Stimulated activated naive CD8-positive, alpha-beta T cell treated with anti-CD3 and anti-CD28 coated beads, Interleukin-15, Interleukin-2, amounts not matched to agents 100 U/mL and 50 U/mL, for 24 hours (primary cell): ENCODE measurements around the gene SCN4A.

Experiments used
- ATAC-seq: fragments of 150-1000 bp; cut with Tn5 transposase; one replicate; pipeline ENCODE4 v1.10.0; 2021
- DNase-seq: peaks from one replicate; pipeline ENCODE4 v3.0.0; 2021

The SCN4A gene

DNA sequence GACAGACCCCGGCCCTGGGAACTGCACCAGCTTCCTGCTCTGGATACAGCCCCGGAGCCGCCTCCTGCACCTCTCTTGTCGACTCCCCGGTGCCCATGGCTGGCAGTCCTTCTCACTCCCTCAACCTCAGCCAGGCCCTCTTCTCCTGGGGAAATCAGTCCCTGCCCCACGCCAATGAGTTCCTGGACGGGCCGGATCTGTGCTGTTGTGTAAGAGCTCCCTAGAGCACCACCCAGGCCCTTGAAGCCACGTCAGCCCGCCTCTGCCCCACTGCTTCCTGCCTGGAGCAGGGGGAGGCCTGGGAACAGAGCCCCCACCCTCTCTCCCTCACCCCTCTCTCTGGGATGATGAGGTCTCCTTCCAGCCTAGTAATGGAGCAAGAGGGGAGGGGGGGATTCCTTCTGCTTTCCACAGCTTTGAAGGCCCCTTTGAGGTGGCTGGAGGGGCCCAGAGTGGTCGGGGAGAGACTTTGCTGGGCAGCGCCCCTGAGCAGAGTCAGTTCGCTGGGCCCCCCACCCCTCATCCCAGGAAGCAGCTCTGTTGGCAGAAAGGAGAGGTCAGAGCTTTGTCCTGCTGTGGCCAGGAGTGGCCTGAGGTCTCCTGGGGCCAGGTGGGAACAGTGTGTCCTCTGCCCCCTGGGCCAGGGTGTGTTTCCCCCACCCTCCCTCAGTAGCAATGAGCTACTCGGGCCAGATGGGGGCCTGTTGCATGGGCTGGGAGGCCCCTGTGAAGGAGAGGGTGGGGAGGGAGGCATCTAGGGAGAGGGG, 29.2 kb upstream of the SCN4A start:
- DNase-seq, result no peak
- no peak for ATAC-seq

- no peak for ATAC-seq
- DNase-seq, result no peak
Observed at GRCh38 chr17:64001091-64001579, 28.4 kb upstream of the SCN4A start.

GRCh38 chr17:63999680-64000531, 27.2 kb upstream of the SCN4A start:
- no peak for ATAC-seq
- no peak for DNase-seq

GRCh38 chr17:63998721-63999679, 26.3 kb upstream of the SCN4A start:
- ATAC-seq, result no peak
- DNase-seq, result no peak

GRCh38 chr17:63998050-63998720, 25.5 kb upstream of the SCN4A start, which contains the start of gene PRR29:
Gene PRR29 (plus strand): TSS chr17:63998351. CDS start chr17:63998365, 14 bp downstream.
- peak; percentile 80 for DNase-seq
- ATAC-seq, result peak; percentile 70

- DNase-seq (no peak), ATAC-seq (no peak)
Observed at GRCh38 chr17:63997341-63998048, 24.8 kb upstream of the SCN4A start.

- ATAC-seq (no peak), DNase-seq (no peak)
Observed at GRCh38 chr17:63996430-63997182, 23.9 kb upstream of the SCN4A start.

GRCh38 chr17:63995626-63996025, 22.9 kb upstream of the SCN4A start:
- DNase-seq, result no peak

GRCh38 chr17:63993368-63993985, 20.8 kb upstream of the SCN4A start:
- DNase-seq (no peak), ATAC-seq (no peak)

More at GRCh38 chr17:63995626-63996025, 22.9 kb upstream of the SCN4A start:
- no peak for ATAC-seq

DNA sequence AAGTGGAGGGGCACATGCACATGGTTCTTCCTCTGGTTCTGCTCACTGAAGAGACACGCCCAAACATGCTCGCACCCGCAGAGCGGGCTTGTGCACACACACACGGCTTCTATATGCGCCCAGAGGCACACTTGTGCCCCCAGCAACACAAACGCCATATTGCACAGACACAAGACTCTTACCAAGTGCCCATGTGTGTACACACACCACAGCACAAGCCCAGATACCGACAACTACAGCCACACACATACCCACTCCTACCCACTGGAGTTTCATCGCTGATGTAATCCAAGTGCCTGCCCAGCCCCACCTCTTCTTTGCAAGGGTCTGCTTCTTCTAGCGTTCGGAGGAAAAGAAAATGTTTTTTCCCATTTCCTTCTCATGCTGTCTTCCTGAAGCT, 18.9 kb upstream of the SCN4A start:
- ATAC-seq (no peak), DNase-seq (no peak)

- no peak for ATAC-seq
Observed at GRCh38 chr17:63989622-63990345, 17.1 kb upstream of the SCN4A start.

GRCh38 chr17:63988741-63989621, 16.3 kb upstream of the SCN4A start:
- no peak for DNase-seq
- no peak for ATAC-seq

More at GRCh38 chr17:63989622-63990345, 17.1 kb upstream of the SCN4A start:
- DNase-seq, result no peak

- ATAC-seq (no peak), DNase-seq (no peak)
Observed at GRCh38 chr17:63988127-63988478, 15.4 kb upstream of the SCN4A start.

DNA sequence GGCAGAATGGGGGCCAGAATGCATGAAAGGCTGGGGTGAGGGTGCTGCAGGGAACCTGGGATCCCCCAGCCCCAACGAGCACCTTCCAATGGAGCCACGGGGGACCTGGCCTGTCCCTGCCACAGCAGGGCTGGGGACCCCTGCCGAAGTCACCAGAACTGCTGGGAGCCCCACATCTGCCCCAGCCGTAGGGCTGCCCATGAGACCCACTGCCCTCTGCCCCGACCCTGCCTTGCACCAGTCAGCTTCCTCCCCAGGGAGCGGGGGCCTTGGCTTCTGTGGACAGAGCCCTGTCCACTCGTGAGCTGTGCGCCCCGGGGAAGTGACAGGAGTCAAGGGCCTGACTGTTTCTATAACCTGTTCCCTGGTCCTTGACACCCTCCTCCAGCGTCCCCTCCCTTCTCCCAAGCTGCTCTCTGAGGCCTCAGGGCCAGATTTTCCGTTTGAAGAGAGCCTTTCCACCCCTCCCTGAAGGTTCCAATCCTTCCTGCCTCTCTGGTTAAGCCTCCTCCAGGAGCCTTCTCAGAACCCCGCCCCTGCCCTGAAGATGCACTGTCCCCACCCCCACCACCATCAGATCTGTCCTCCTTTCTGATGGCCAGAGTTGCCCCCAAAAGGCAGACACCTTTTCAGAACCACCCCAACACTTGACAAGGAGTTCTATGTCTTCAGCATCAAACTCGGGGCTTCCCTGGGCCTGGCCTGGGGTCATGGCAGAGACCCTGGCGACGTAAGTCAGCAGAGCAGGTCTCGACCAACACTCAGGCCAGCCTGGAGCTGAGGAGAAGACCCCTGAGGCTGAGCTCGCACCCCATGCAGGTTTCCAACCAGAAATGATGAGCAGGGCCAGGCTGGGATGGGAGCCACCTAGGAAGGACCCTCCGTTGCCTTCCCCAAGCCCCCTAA, 14.8 kb upstream of the SCN4A start:
- no peak for DNase-seq
- ATAC-seq, result no peak

GRCh38 chr17:63986821-63987220, 14.1 kb upstream of the SCN4A start:
- ATAC-seq, result no peak

DNA sequence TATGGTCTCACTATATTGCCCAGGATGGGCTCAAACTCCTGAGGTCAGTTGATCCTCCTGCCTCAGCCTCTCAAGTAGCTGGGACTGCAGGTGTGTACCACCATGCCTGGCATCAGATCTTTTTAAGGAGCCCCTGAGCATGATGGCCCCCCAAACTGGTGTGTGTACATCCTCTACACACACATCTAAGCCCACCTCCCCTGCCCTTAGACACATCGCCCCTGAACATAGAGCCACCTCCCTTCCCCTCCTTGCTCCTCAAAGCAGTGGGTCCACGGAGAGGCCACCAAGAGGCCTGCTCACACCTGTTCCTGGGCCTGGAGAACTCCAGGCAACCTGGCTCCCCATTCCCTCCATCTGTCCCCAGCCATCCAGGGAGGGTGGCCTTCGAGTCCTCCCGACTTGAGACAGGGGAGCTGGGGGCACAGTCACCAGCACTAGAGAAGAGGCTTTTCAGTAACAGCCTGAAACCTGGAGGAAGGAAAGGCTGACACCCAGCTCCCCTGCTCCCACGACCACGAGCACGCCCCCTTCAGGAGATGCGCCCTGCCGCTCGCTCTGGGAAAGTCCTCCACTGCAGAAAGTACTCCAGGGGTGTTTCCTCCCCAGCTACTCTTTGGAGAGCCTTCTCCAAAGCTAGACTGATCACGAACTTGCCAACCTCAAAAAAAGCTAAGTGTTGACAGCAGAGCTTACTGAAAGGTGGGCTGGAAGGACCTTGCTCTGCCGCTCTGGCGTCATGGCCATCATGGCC, 12.8 kb upstream of the SCN4A start:
- DNase-seq, result no peak
- ATAC-seq, result peak; percentile 19

More at GRCh38 chr17:63986821-63987220, 14.1 kb upstream of the SCN4A start:
- no peak for DNase-seq
